Stimulated activated CD8-positive, alpha-beta memory T cell treated with anti-CD3 and anti-CD28 coated beads, Interleukin-15, amount 100 ng/mL, for 4 hours (primary cell): ENCODE measurements around the gene ZGPAT.
"Not testable (repeated sequence)": the region's sequence is repeated elsewhere in the genome, so short reads cannot be mapped to it uniquely, and the experiment has no call there.

Experiments
- DNase-seq, 2 donors: peaks; one replicate each; pipeline ENCODE4 v3.0.0-alpha.2; 2020; ENCODE audit warnings: low read depth in 2 of 2

Gene ZGPAT

GRCh38 chr20:63703471-63703975 lies 4.3 kb upstream of the ZGPAT start:
- no peak for DNase-seq

DNA sequence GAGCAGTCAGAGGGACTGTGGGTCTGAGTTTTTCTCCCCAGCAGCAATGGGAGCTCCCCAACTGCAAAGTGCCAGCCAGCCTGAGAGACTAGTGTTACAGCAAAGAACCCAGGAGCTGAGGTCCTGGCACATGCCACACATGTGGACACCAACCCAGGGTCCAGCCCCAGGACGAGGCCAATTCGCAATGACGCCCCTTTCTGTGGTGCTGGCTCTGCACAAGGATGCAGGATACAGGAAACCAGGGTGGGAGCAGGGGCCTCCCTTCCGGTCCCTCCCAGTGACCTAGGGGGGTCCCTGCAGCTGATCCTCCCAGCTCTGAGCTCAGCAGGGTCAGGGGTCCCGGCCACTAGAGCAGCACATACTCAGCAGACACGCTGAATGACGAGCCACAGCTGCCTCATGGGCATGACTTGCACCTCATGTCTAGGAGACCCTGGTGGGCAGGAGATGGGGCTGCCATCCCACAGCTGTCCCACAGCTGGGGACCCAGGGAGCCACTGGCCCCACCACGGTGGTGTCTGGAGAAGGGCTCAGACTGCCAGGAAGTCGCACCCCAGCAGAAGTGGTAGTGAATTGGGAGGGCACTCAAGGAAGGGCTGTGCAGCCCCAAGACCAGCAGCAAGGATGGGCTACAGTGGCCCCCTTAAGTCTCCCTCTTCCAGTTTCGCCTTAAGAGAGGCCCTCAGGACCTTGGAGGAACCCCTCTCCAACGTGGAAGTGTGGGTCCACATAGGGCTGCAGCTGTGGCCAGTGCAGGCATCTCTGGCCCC lies 3.7 kb upstream of the ZGPAT start:
- DNase-seq, result no peak

DNA sequence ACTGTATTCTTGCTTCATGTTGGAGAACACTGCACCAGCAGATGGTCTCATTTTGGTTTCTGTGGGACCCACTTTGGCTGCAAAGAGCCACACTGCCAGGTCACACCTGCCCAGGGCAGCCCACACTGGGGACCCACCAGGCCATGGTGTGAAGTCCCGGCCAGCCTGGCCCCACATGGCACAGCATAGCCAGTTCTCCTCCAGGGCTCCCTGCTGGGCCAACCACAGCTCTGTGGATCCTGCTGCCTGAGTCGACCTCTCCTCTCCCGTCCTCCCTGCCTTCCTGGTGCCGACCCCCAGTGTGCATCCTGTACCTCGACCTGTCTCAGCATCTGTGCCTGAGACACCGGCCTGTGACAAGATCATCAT lies 3.1 kb upstream of the ZGPAT start:
- DNase-seq, result no peak

DNA sequence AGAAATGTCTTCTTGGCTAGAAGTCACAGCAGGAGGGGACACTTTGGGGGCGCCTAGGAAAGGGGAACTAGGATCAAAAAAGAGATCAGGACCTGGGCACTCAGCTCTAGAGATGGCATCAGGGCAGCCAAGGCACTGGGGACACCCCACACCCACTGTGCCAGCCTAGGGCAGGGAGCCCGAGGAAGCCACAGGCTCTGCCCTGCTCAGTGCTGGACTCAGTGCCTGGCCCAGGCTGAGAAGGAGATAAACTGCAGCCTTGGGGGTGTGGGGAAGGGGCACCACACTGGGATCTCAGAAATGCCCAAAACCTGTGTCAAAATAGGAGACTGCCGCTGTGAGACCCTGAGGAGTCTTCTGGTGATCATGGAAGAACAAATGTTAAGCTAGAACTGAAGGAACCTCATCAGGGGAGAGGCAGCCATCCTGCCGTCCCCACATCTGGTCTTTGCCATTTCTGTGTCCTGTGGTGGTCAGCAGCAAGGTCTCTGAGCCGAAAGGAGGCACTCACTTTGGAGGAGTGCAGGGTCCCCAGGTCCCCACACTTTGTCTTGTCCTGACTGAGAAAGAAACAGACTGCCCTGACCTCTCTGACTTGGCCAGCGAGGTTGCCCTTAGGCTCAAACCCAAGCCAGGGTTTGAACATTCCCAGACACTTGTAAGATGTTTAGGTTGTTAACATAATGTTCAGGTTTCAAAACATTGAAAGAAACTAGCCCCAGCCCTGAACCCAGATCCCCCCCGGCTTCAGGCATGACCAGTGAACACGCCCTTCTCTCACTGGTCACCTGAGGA lies 2.4 kb upstream of the ZGPAT start:
- no peak for DNase-seq

GRCh38 chr20:63706027-63706695 lies 1.7 kb upstream of the ZGPAT start:
- DNase-seq, result no peak

DNA sequence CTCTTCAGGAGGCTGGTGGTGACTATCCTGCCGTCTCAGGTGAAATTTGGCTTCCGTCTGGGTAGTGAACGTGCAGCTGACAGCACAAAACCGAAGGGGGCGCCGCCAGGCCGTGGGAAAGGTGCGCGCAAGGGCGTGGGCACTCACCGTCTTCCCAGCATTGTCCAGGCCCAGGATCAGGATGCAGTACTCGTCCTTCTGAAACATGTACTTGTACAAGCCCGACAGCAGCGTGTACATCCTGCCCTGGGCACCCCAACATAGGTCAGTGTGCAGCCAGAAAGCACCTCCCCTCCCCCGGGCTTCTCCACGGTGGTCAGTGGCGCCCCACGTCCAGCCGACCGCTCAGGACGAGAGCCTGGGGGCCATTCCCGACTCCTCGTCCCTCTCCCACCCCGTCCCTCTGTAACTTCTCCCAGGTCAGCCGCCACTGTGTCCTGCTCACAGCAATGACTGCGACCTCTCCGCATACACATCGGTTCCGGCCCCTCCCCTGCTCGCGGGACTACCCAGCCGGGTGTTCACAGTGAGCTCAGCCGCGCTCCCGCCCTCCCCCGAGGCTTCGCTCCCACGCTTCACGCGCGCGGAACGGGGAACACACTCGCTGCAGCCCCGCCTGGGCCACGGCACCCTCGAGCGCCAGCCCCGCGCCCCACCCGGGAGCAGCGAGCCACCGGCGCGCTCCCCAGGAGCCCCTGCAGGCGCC lies 834 bp upstream of the ZGPAT start:
- peak; percentile 46 to 48 for DNase-seq

GRCh38 chr20:63708301-63709148 lies 686 bp downstream of the ZGPAT start:
- DNase-seq, result no peak

DNA sequence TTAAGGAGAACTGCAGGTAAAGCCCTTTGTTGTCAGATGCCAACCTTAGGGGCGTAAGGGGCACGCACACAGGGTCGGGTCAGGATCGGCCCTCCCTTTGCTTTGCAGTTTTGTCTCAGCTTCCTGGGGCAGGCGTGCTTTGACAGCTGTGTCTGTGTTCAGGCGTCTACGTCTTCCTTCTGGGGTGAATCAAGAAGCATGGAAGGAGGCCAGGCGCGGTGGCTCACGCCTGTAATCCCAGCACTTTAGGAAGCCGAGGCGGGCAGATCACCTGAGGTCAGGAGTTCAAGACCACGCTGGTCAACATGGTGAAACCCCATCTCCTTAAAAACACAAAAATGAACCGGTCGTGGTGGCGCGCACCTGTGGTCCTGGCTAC lies 1.3 kb downstream of the ZGPAT start:
- DNase-seq, result no peak

- no peak for DNase-seq
Observed at GRCh38 chr20:63711085-63711645, 3.3 kb downstream of the ZGPAT start.

GRCh38 chr20:63712191-63712590 lies 4.4 kb downstream of the ZGPAT start:
- no peak for DNase-seq

DNA sequence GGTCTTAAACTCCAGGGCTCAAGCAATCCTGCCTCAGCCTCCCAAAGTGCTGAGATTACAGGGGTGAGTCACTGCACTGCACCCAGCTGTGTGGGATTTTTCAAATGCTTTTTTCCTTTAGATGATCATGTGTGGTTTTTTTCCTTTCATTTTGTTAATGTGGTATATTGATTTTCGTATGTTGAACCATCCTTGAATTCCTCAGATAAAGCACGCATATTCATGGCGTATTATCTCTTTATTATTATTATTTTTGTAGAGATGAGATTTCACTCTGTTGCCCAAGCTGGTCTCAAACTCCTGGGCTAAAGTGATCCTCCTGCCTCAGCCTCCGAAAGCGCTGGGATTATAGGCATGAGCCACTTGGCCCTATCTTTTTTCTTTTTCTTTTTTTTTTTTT lies 7.0 kb downstream of the ZGPAT start:
- DNase-seq, result no peak

DNA sequence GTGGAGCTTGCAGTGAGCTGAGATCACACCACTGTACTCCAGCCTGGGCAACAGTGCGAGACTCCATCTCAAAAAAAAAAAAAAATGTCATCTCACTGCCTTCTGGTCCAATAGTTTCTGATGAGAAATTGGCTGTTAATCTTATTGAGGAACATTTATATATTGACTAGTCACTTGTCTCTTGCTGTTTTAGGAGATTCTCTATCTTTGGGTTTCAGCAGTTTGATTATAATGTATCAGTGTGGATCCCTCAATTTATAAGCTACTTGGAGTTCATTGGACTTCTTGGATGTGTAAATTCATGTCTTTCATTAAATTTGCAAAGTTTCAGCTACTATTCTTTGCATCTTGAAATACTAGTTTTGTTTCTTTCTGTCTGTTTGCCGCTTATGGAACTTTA lies 11.2 kb downstream of the ZGPAT start:
- no peak for DNase-seq

DNA sequence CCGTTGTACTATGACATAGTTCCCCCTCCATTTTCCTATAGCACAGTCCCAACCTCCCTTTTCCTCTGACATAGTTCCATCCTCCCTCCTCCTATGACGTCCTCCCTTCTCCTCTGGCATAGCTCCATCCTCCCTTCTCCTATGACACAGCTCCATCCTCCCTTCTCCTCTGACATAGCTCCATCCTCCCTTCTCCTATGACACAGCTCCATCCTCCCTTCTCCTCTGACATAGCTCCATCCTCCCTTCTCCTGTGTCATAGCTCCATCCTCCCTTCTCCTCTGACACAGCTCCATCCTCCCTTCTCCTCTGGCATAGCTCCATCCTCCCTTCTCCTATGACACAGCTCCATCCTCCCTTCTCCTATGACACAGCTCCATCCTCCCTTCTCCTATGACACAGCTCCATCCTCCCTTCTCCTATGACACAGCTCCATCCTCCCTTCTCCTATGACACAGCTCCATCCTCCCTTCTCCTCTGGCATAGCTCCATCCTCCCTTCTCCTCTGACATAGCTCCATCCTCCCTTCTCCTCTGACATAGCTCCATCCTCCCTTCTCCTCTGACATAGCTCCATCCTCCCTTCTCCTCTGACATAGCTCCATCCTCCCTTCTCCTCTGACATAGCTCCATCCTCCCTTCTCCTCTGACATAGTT lies 15.3 kb downstream of the ZGPAT start:
- DNase-seq, result not testable (repeated sequence)

DNA sequence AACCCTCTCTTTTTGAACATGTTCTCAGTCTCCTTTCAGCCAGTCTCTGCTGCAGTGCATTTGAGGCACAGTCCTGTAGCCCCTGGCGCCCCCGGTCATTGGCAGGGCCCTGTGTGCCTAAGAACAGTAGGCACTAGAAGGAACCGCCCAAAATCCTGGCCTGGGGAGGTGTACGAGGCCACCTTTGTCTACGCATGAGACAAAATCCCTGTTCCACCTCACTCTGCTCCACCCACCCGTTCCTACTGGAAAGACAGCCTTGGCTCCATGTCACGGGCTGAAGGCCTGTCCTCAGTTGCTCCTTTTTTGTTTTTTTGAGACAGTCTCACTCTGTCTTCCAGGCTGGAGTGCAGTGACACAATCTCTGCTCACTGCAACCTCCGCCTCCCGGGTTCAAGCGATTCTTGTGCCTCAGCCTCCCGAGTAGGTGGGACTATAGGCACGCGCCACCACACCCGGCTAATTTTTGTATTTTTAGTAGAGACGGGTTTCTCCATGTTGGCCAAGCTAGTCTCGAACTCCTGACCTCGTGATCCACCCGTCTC lies 22.4 kb downstream of the ZGPAT start:
- not testable (repeated sequence) for DNase-seq

DNA sequence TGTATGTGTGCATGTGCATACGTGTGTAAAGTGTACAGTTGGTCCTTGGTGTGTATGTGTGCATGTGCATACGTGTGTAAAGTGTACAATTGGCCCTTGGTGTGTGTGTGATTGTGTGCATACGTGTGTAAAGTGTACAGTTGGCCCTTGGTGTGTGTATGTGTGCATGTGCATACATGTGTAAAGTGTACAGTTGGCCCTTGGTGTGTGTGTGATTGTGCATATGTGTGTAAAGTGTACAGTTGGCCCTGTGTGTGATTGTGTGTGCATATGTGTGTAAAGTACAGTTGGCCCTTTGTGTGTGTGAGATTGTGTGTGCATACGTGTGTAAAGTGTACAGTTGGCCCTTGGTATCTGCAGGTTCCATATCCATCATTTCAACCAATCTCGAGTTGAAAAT lies 23.6 kb downstream of the ZGPAT start:
- no peak for DNase-seq

DNA sequence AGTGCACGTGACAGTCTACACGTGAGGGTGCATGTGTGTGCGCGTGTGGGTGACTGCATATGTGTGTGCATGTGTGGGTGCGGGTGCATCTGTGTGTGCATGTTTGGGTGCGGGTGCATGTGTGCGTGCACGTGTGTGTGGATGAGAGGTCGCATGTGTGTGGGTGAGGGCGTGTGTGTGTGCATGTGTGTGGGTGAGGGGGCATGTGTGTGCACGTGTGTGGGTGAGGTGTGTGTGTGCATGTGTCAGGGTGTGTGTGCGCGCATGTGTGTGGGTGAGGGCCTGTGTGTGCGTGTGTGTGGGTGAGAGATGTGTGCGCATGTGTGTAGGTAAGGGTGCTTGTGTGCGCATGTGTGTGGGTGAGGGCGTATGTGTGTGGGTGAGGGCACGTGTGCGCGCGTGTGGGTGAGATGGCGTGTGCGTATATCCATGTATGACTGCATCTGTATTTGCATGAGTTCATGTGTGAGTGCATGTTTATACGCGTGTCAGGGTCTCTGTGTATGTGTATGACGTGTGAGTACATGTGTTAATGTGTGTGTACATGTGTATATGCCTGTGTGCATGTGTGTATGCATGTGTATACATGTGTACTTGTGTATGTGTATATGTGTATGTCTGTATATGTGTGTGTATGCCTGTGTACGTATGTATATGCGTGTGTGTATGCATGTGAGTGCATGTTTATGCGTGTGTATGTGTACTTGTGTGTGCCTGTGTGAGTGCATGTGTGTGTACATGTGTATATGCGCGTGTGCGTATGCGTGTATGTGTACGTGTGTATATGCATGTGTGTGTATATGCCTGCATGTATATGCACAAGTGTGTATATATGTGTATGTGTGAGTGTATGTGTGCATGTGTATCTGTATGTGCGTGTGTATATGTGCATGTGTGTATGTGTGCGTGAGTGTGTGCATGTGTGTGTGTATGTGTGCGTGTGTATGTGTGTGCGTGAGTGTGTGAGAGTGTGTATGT lies 24.6 kb downstream of the ZGPAT start:
- DNase-seq, result no peak

DNA sequence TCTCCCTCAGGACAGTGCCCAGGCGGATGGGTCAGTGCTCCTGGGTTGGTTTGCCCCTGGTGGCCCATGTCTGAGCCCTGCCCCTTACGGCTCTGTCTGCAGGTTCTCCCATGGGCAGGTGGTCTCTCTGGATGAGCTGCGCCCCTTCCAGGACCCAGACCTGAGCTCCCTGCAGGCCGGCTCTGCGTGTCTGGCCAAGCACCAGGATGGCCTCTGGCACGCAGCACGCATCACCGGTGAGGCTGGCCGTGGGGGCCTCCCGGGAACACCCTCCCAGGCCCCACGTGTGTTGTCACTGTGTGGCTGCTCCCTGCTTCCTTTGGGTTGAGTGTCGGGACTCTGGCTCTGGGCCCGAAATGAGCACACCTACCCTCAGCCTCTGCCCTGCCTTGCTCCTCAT lies 25.3 kb downstream of the ZGPAT start:
- DNase-seq, result no peak

DNA sequence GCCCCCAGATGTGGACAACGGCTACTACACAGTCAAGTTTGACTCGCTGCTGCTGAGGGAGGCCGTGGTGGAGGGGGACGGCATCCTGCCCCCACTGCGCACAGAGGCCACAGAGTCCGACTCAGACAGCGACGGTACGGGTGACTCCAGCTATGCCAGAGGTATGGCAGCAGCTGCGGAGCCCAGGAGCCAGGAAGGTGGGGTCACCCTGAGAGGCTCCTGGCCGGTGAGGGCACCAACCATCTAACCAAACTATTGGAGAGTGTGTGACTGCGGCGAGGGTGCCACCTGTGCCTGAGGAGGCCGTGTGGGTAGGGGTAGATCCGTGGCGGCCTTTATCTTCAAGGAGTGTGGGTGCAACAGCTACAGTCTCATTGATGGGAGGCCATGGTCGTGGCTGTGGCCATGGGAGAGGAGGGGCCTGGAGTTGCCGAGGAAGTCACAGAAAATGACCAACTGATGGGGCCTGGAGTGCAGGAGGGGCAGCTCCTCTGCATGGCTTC lies 25.8 kb downstream of the ZGPAT start:
- no peak for DNase-seq
